ENCODE results near the gene LDB3.

Gene LDB3

DNA sequence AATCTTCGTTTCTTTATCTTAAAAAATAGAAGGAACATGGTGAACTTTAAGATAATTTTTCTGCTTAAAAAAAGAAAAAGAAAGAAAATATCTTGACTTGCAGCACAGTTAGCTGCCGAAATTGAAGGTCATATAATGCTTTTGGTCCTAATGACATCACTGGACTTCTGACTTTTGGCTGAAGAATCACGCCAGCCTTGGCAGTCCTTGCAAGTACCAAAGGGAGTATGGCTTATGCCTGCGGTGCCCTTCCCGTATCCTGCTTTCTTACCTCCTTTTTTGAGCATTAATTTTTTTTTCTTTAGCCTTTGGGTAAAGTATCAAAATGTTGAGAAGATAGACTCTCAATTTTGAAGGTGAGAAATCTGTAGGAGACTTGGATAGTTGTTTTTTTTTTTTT is 95.1 kb downstream of the LDB3 start:
- DNase-seq (ENCODE audit: low spot score), result no peak

DNA sequence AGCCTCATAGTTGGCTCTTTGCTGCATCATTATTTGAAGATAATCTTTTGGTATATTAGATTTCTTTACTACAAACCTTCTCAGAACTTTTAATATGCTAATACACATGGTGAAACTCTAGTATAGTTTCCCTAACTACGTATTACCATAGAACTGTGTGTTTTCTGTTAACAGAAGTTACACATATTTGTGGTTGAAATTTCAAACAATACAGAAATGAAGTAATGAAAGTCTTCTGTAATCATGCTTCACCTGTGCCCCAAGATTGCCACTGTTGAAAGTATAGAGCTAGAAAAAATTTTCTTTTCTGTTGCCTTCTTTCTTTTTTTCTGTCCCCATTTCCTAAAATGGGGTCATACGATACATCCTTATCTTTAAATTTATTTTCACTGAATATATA is 97.2 kb downstream of the LDB3 start:
- DNase-seq (ENCODE audit: low spot score), result no peak

DNA sequence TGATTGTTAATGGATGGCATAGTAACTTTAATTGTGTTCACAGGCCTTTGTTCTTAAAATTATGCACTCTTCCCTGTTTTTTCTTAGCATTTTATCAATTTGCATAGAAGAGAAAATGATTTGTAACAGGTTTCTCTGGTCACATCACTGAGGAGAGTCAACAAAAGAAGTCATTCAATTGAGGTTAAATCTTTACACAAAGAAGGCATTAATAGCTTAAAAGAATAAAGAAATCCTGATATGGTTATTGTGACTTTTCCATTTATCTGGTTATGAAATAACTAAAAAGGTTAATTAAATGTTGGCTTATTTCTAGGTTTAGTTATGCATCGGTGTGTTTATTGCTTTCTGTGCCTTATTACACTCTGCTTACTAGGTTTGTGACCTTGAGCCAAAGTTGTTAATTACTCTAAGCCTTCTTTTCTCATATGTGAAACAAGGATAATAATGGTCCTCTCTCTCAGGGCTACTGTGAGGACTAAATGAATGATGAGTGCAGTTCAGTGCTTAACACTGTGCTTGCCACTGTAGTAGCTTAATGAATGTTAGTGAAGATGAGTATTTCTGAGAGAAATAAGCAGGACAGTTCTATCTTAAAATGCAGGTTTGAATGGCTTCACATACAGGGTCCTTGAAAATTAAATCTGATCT is 100.2 kb downstream of the LDB3 start:
- no peak for DNase-seq (ENCODE audit: low spot score)

DNA sequence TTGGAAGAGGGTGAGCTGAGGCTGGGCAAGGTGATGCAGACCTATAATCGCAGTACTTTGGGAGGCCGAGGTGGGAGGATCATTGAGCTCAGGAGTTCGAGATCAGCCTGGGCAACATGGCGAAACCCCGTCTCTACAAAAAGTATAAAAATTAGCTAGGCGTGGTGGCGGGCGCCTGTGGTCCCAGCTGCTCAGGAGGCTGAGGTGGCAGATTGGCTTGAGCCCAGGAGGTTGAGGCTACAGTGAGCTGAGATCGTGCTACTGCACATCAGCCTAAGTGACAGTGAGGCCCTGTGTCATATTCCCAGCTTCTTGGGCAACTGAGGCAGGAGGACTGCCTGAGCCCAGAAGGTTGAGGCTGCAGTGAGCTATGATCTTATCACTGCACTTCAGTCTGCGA is 101.7 kb downstream of the LDB3 start:
- no peak for DNase-seq (ENCODE audit: low spot score)

DNA sequence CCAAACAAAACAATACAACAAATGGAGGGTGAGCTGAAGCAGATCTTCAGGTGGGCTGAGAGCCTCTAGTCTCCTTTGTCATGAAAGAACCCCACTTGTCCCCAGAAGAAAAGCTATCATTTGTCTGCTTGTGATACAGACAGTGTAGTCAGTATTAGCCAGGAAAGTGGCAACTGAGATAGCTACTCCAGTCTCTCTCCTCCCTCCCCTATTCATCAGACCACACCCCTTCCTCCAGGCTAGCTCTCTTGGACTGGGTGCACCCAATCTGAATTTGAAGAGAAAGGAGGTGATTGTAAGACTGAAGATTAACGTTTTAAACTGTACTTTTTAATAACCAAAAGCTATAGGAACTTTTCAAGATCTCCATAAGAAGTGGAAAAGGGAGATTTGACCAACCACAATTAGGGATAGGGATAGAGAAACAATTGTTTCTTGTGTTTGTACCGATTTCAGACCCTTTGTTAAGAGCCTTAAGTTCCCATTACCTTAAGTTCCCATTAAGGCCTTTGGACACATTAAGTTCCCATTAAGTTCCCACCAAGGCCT is 102.2 kb downstream of the LDB3 start:
- DNase-seq (ENCODE audit: low spot score), result no peak

DNA sequence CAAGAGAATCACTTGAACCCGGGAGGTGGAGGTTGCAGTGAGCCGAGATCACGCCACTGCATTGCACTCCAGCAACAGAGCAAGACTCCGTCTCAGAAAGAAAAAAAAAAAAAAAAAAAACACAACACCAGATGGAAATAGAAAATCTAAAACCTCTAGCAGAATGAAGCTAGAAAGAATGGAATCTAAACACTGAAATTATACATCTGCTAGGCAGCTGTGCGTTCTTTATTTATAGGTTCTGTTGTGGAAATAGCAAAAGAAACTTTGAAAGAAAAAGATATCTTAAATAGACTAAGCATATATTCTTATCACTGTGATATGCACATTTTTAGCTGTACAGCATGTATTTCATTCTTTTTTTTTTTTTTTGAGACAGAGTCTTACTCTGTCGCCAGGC is 105.2 kb downstream of the LDB3 start:
- no peak for DNase-seq (ENCODE audit: low spot score)

DNA sequence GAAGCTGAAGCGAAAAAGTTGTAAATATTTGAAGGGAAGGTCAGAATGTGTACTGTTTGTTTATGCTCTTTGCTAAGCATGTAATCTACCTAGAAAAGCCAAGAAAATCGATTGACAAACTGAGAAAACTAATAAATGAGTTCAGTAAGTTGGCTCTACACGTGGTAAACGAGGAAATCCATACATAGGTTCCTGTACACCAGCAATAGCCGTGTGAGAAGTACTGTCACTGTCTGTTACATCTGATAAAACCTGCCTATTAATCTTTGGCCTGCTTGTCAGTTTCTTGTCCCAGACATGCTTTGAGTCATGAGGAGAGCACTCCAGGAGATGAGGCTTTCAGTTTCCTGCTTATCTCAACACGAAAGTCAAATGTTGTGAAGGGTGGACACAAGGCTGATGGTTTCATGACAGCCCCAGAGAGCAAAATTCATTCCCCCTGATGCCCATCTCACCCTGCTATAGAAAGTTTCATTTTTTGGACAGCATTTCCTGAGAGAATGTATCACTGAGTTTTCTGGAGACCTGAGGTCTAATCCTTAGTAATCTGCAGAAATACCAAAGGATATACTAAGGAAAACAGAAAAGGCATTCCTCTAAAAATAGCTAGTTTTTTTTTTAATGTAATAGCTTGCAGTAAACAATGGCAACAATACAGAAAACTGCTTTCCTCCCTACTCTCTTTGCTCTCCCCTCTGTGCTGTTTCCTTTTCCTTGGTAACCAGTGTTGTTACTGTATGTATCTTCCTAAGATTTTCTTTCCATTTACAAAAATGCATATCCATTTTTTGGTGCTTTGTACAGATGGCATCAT is 107.0 kb downstream of the LDB3 start:
- no peak for DNase-seq (ENCODE audit: low spot score)

DNA sequence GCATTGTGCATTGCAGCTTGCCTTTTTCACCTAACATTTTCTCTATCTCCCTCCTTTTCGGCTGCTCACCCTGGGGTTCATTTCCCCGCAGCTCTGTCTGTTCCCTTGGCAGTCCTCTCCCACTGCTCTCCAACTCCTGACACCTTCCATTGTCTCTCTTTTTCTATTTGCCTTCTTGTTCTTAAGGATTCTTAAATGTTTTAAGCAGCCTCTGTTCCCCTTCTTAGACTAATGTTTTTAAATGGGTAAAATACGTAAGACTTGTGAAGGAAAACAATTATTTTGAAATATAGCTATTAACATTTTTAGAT is 107.5 kb downstream of the LDB3 start:
- DNase-seq (ENCODE audit: low spot score), result no peak

DNA sequence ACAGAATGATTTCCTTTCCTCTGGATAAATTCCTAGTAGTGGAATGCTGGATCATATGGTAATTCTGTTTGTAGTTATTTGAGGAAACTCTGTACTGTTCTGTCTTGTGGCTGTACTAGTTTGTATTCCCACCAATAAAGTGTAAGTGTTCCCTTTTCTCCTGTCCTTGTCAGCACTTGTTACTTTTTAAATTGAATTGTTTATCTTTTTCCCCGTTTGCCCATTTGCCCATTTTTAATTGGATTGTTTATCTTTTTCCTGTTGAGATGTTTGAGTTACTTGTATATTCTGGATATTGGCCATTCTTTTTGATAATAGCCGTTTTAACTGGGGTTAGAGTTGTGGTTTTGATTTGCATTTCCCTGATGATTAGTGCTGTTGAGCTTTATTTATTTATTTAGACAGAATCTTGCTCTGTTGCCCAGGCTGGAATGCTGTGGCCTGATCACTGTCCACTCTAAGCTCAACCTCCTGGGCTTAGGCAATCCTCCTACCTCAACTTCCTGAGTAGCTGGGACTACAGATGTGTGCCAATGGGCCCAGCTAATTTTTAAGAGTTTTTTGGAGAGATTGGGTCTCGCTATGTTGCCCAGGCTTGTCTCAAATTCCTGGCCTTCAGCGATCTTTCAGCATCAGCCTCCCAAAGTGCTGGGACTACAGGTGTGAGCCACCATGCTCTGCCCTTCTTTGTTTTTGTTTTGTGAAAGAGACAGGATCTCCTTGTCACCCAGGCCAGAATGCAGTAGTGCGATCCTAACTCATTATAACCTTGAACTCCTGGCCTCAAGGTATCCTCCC is 111.1 kb downstream of the LDB3 start:
- DNase-seq (ENCODE audit: low spot score), result no peak

DNA sequence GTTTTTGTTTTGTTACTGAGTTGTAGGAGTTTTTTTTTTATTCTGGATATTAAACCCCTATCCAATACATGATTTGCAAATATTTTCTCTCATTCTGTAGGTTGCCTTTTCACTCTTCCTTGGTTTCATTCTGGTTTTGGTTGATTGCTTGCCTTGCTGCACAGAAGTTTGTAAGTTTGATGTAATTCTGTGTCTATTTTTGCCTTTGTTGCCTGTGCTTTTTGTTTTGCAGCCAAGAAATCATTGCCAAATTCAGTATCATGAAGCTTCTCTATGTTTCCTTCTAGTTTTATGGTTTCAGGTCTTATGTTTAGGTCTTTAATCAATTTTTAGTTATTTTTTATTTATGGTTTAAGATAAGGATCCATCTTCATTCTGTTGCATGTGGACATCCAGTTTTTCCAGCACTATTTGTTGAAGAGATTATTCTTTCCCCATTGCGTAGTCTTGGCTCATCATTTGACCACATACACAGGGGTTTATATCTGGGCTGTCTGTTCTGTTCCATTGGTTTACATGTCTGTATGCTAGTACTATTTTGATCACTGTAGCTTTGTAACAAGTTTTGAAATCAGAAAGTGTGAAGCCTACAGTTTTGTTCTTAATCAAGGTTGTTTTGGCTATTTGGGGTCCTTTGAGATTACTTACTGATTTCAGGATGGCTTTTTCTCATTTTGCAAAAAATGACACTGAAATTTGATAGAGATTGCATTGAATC is 114.5 kb downstream of the LDB3 start:
- DNase-seq (ENCODE audit: low spot score), result no peak

DNA sequence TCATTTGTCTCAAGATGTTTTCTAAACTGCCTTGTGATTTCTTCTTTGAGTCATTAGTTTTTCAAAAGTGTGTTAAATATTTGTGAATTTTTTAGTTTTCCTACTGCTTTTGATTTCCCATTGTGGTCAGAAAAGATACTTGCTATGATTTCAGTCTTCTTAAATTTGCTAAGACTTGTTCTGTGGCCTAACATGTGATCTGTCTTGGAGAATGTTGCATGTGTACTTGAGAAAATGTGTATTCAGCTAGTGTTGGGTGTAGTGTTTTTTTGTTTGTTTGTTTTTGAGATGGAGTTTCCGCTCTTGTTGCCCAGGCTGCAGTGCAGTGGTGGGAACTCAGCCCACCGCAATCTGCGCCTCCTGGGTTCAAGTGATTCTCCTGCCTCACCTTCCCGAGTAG is 116.7 kb downstream of the LDB3 start:
- DNase-seq (ENCODE audit: low spot score), result no peak

Measured in GM03348 (cell line).